ENCODE data around the gene OR52B2. TPM values are rescaled to one million over a fixed set of nuclear protein-coding genes. Genes with fewer than 3 reads are reported as not detected.

OR52B2 gene
- total RNA-seq, 4 donors from 2014 or later, result not detected

GRCh38 chr11:6204706-6205105 is 34.6 kb upstream of the OR52B2 start:
- TF ChIP-seq POLR2A (IDR thresholded peaks at IDR 0.05) (no peak), CTCF (IDR thresholded peaks at IDR 0.05 in 4 of 5, conservative IDR thresholded peaks at IDR 0.05 in 1 of 5) (no peak)
- intact Hi-C loops (cut with DNase I; ENCODE audit: low total_unique reads) (no loop called here), in situ Hi-C loops (cut with MboI; ENCODE audit: low sequenced_read_pairs in 4 of 4) (no loop called here)
- no peaks in the 10 kb centered on the region for H3K4me1 ChIP-seq
- no peak overlapping the region for H3K4me3 ChIP-seq
- no peaks in the 10 kb centered on the region for H3K9me3 ChIP-seq
- DNase-seq, result no peak
- no peak overlapping the region for H3K27ac ChIP-seq
- peaks cover 0 to 6% of the 10 kb centered on the region in 2 donors for H3K36me3 ChIP-seq
- ATAC-seq, result no peak
- H3K27me3 ChIP-seq, result no peaks in the 10 kb centered on the region

GRCh38 chr11:6203327-6203726 is 33.2 kb upstream of the OR52B2 start:
- in situ Hi-C loops (cut with MboI; ENCODE audit: low sequenced_read_pairs in 4 of 4), result no loop called here
- Histone ChIP-seq H3K4me3 (no peak overlapping the region), H3K36me3 (peaks cover 0 to 5% of the 10 kb centered on the region in 2 donors), H3K4me1 (no peaks in the 10 kb centered on the region), H3K27me3 (no peaks in the 10 kb centered on the region), H3K27ac (no peak overlapping the region), H3K9me3 (no peaks in the 10 kb centered on the region)
- TF ChIP-seq POLR2A (IDR thresholded peaks at IDR 0.05), result no peak
- TF ChIP-seq CTCF (IDR thresholded peaks at IDR 0.05 in 4 of 5, conservative IDR thresholded peaks at IDR 0.05 in 1 of 5), result no peak
- ATAC-seq (no peak), DNase-seq (no peak)
- intact Hi-C loops (cut with DNase I; ENCODE audit: low total_unique reads), result no loop called here

GRCh38 chr11:6202041-6202440 is 31.9 kb upstream of the OR52B2 start:
- no peaks in the 10 kb centered on the region for H3K27me3 ChIP-seq
- H3K4me3 ChIP-seq, result no peak overlapping the region
- DNase-seq, result no peak
- no peak overlapping the region for H3K27ac ChIP-seq
- ATAC-seq, result no peak
- intact Hi-C loops (cut with DNase I; ENCODE audit: low total_unique reads), result no loop called here
- H3K4me1 ChIP-seq, result no peaks in the 10 kb centered on the region
- H3K36me3 ChIP-seq, result peaks cover 0 to 5% of the 10 kb centered on the region in 2 donors
- in situ Hi-C loops (cut with MboI; ENCODE audit: low sequenced_read_pairs in 4 of 4), result no loop called here
- H3K9me3 ChIP-seq, result no peaks in the 10 kb centered on the region
- no peak for TF ChIP-seq CTCF (IDR thresholded peaks at IDR 0.05 in 4 of 5, conservative IDR thresholded peaks at IDR 0.05 in 1 of 5)
- TF ChIP-seq POLR2A (IDR thresholded peaks at IDR 0.05), result no peak

GRCh38 chr11:6201481-6201880 is 31.4 kb upstream of the OR52B2 start:
- in situ Hi-C loops (cut with MboI; ENCODE audit: low sequenced_read_pairs in 4 of 4), result no loop called here

More at GRCh38 chr11:6201481-6201880, 31.4 kb upstream of the OR52B2 start:
- Histone ChIP-seq H3K27ac (no peak overlapping the region), H3K27me3 (no peaks in the 10 kb centered on the region), H3K9me3 (no peaks in the 10 kb centered on the region), H3K36me3 (peaks cover 0 to 5% of the 10 kb centered on the region in 2 donors), H3K4me3 (no peak overlapping the region), H3K4me1 (no peaks in the 10 kb centered on the region)
- TF ChIP-seq CTCF (IDR thresholded peaks at IDR 0.05 in 4 of 5, conservative IDR thresholded peaks at IDR 0.05 in 1 of 5), result no peak
- TF ChIP-seq POLR2A (IDR thresholded peaks at IDR 0.05), result no peak
- ATAC-seq, result no peak
- no peak for DNase-seq
- intact Hi-C loops (cut with DNase I; ENCODE audit: low total_unique reads), result no loop called here
